ENCODE data around the gene CNTN1. TPM values are rescaled to one million over a fixed set of nuclear protein-coding genes. Genes with fewer than 3 reads are reported as not detected.

Gene CNTN1
- total and polyA plus RNA-seq, 2 of the 13 experiments (the other 11 are each of a cell fraction or from before 2014, with no cell fraction given), result 0.01 to 0.07 TPM

GRCh38 chr12:41019461-41019860, 327.2 kb downstream of the CNTN1 start:
- ChIA-PET CTCF (ENCODE audit: low intra/inter-chr PET ratio, low total read pairs) (no interaction called here), POLR2A (no interaction called here)
- no peak overlapping the region for H2AFZ ChIP-seq (ENCODE audit: low read length)
- H3K27ac ChIP-seq (ENCODE audit: extremely low read length, insufficient read depth, low read length), result no peak overlapping the region
- H4K20me1 ChIP-seq (ENCODE audit: insufficient read depth, low read length), result no peaks in the 10 kb centered on the region
- no peaks in the 10 kb centered on the region for H3K4me1 ChIP-seq (ENCODE audit: insufficient read depth, low read length)
- no peaks in the 10 kb centered on the region; a peak in 1 of 5 replicates for H3K27me3 ChIP-seq (ENCODE audit: control insufficient read depth in 1 of 2, insufficient read depth in 2 of 2, low read length in 2 of 2)
- no peaks in the 10 kb centered on the region for H3K36me3 ChIP-seq (replicated peaks in 1 of 2; ENCODE audit: control insufficient read depth in 1 of 2, insufficient read depth in 2 of 2, low read length in 2 of 2)
- TF ChIP-seq CC2D1A (CRISPR knock-in tag; IDR thresholded peaks at IDR 0.05) (no peak), GPN1 (CRISPR knock-in tag; IDR thresholded peaks at IDR 0.05; ENCODE audit: borderline replicate concordance) (no peak), ZSCAN20 (CRISPR knock-in tag; IDR thresholded peaks at IDR 0.05; ENCODE audit: borderline replicate concordance) (no peak), ZNF317 (CRISPR knock-in tag; IDR thresholded peaks at IDR 0.05) (no peak), SAP130 (CRISPR knock-in tag; IDR thresholded peaks at IDR 0.05; ENCODE audit: low read depth) (no peak), ZNF850 (CRISPR knock-in tag; conservative IDR thresholded peaks at IDR 0.05) (no peak), ASH2L (IDR thresholded peaks at IDR 0.05; ENCODE audit: insufficient read length, low read depth, low read length) (no peak), MXD3 (CRISPR knock-in tag; IDR thresholded peaks at IDR 0.05) (no peak), ATF1 (CRISPR knock-in tag; IDR thresholded peaks at IDR 0.05) (no peak), ZBTB25 (CRISPR knock-in tag; IDR thresholded peaks at IDR 0.05) (no peak), SMAD9 (CRISPR knock-in tag; IDR thresholded peaks at IDR 0.05) (no peak), MXI1 (IDR thresholded peaks at IDR 0.05; ENCODE audit: borderline replicate concordance, low read depth, low read length) (no peak), SETDB1 (CRISPR knock-in tag; IDR thresholded peaks at IDR 0.05; ENCODE audit: borderline replicate concordance) (no peak), THAP8 (CRISPR knock-in tag; IDR thresholded peaks at IDR 0.05; ENCODE audit: borderline replicate concordance) (no peak), ZNF180 (CRISPR knock-in tag; IDR thresholded peaks at IDR 0.05; ENCODE audit: borderline replicate concordance, low read depth) (no peak), DRAP1 (CRISPR knock-in tag; IDR thresholded peaks at IDR 0.05) (no peak), ZBTB37 (CRISPR knock-in tag; IDR thresholded peaks at IDR 0.05) (no peak), ZNF33A (CRISPR knock-in tag; IDR thresholded peaks at IDR 0.05; ENCODE audit: borderline replicate concordance) (no peak)
- H3K4me2 ChIP-seq (ENCODE audit: low read depth, low read length), result no peak overlapping the region
- FAIRE-seq (no peak), ATAC-seq (no peak), DNase-seq (ENCODE audit: low spot score) (no peak)
- in situ Hi-C loops (cut with HindIII; ENCODE audit: extremely low pct_ligation_motif_present, low pct_unique_long_range_greater_than_20kb), result no loop called here
- H3K79me2 ChIP-seq (ENCODE audit: insufficient read depth, low read length), result no peaks in the 10 kb centered on the region
- intact Hi-C loops (cut with micrococcal nuclease; ENCODE audit: unreplicated experiment), result no loop called here
- no TSS peak for BruUV-seq (replicated peaks)
- no peaks in the 10 kb centered on the region for H3K9me3 ChIP-seq (ENCODE audit: low read length)
- H3K4me3 ChIP-seq (replicated peaks in 1 of 3; ENCODE audit: insufficient read depth in 1 of 3, low read depth in 2 of 3, low read length in 3 of 3), result no peak overlapping the region
- H3K9ac ChIP-seq (ENCODE audit: insufficient read depth, low read depth, low read length), result no peak overlapping the region

Data from HepG2 (cell line).